K562 (cell line): ENCODE data around the gene ARMH3. TPM values are rescaled to one million over a fixed set of nuclear protein-coding genes. Genes with fewer than 3 reads are reported as not detected.

Experiments used
- ATAC-seq: fragments of 200-7000 bp; cut with Tn5 transposase; 3 replicates; pipeline ENCODE4 v1.9.1; 2020; ENCODE audit warnings: moderate library complexity
- BruUV-seq: library from RNA; stranded (reverse); fragments of 400-500 nt; replicated peaks from 2 replicates; lab custom pipeline; 2021; lab: Mats Ljungman, UMichigan
- CTCF ChIA-PET: fragments of 300-600 bp; formaldehyde crosslinking; extraction: SDS; loops from one replicate; lab custom pipeline; 2021; ENCODE audit warnings: low intra/inter-chr PET ratio; lab: Yijun Ruan, JAX
- POLR2A ChIA-PET: fragments of 300-600, 350-650 bp; sonication (Branson Sonifier 250); formaldehyde crosslinking; extraction: SDS; loops from one replicate; lab custom pipeline; 2021; ENCODE audit warnings: antibody characterized with exemption, inconsistent platforms; lab: Yijun Ruan, JAX
- DNase-seq, 4 experiments: peaks; one replicate each; pipeline versions ENCODE4 v3.0.0 to v3.0.0-alpha.2; 2011 to 2018; ENCODE audit warnings: low spot score in 3 of 4, mixed read lengths in 3 of 4; ENCODE audit errors: extremely low read depth in 1 of 4
- FAIRE-seq: peaks from 2 replicates; lab custom pipeline; 2011; peaks lifted over from hg19 to GRCh38; lab: Jason Lieb, UNC
- H2AFZ ChIP-seq: 2 replicates; pipeline ENCODE4 v1.6.0; 2011; ENCODE audit warnings: low read depth, low read length, control low read depth, inconsistent platforms
- H3K27ac ChIP-seq: fragments of 200-600 bp; 3 replicates; pipeline ENCODE4 v1.8.0; 2011; ENCODE audit warnings: low read depth, mild to moderate bottlenecking, control low read depth, inconsistent platforms, low read length, moderate library complexity, mixed read lengths; ENCODE audit errors: extremely low read depth
- H3K27me3 ChIP-seq, 2 experiments: fragments of 300-600 bp in 1 of 2; 2 replicates in 1 of 2; 3 replicates in 1 of 2; pipeline versions ENCODE4 v1.6.0 to v1.8.0; 2011; ENCODE audit warnings: inconsistent platforms in 2 of 2, low read length in 2 of 2, mild to moderate bottlenecking in 1 of 2, mixed read lengths in 1 of 2, moderate library complexity in 1 of 2; ENCODE audit not compliant: control insufficient read depth in 2 of 2, insufficient read depth in 2 of 2
- H3K36me3 ChIP-seq: fragments of 300-600 bp; 3 replicates; pipeline ENCODE4 v1.8.0; 2011; ENCODE audit warnings: mild to moderate bottlenecking, low read length, inconsistent platforms; ENCODE audit not compliant: control insufficient read depth, insufficient read depth
- H3K4me1 ChIP-seq, 2 experiments: fragments of 200-600 bp in 1 of 2; replicated peaks in 1 of 2; 2 replicates in 1 of 2; 3 replicates in 1 of 2; pipeline versions ENCODE4 v1.5.1 to v1.8.0; 2011; ENCODE audit warnings: inconsistent platforms in 2 of 2, low read length in 2 of 2, mild to moderate bottlenecking in 1 of 2, mixed read lengths in 1 of 2, moderate library complexity in 1 of 2; ENCODE audit not compliant: control insufficient read depth in 2 of 2, insufficient read depth in 2 of 2
- H3K4me2 ChIP-seq: 2 replicates; pipeline ENCODE4 v1.6.1; 2011; ENCODE audit warnings: low read length, control low read depth, inconsistent platforms, mixed read lengths; ENCODE audit not compliant: insufficient read depth
- H3K4me3 ChIP-seq: fragments of 200-600 bp; sonication (generic), shearing (Covaris generic); 2 replicates; pipeline ENCODE4 v1.5.1; 2016; ENCODE audit warnings: control low read depth, inconsistent platforms
- H3K79me2 ChIP-seq: fragments of 200-600 bp; 3 replicates; pipeline ENCODE4 v1.8.0; 2011; ENCODE audit warnings: low read length, inconsistent platforms; ENCODE audit not compliant: control insufficient read depth, insufficient read depth
- H3K9ac ChIP-seq, 2 experiments: 2 replicates each; pipeline versions ENCODE4 v1.6.0 to v1.6.1; 2011; ENCODE audit warnings: low read depth in 2 of 2, low read length in 2 of 2, control low read depth in 1 of 2, inconsistent platforms in 1 of 2, mild to moderate bottlenecking in 1 of 2, mixed read lengths in 1 of 2; ENCODE audit not compliant: insufficient read depth in 1 of 2
- H3K9me1 ChIP-seq: one replicate; pipeline ENCODE4 v1.6.0; 2011; ENCODE audit warnings: inconsistent platforms, mild to moderate bottlenecking, low read length, moderate library complexity; ENCODE audit not compliant: control insufficient read depth, insufficient read depth
- H3K9me3 ChIP-seq: replicated peaks from 2 replicates; pipeline ENCODE4 v1.5.1; 2011; ENCODE audit warnings: low read depth, low read length, inconsistent platforms; ENCODE audit not compliant: control insufficient read depth, insufficient read depth
- H4K20me1 ChIP-seq: replicated peaks from 2 replicates; pipeline ENCODE4 v1.6.1; 2011; ENCODE audit warnings: low read length, inconsistent platforms, mixed read lengths; ENCODE audit not compliant: control insufficient read depth, insufficient read depth
- HIVEP1 ChIP-seq: fragments of 250-450 bp; sonication (Bioruptor Pico); IDR thresholded peaks from 2 replicates; pipeline ENCODE4 v1.4.0; 2020; ENCODE audit warnings: mild to moderate bottlenecking
- KDM1A ChIP-seq, 2 experiments: fragments of 450-650 bp; IDR thresholded peaks; 2 replicates each; pipeline ENCODE4 v1.6.1; 2016; ENCODE audit warnings: mild to moderate bottlenecking in 2 of 2
- KLF10 ChIP-seq: fragments of 250-450 bp; sonication (Bioruptor Pico); IDR thresholded peaks from 2 replicates; pipeline ENCODE4 v1.6.1; 2021; ENCODE audit warnings: matching md5 sums
- MCM5 ChIP-seq: fragments of 450-650 bp; IDR thresholded peaks from 2 replicates; pipeline ENCODE4 v1.6.1; 2016; ENCODE audit warnings: low read depth
- SMAD4 ChIP-seq: fragments of 250-450 bp; sonication (Bioruptor Pico); conservative IDR thresholded peaks from 2 replicates; pipeline ENCODE4 v1.8.0; 2021; ENCODE audit warnings: inconsistent platforms, mild to moderate bottlenecking, moderate library complexity
- TAF15 ChIP-seq: fragments of 200-400 bp; formaldehyde crosslinking; IDR thresholded peaks from 2 replicates; pipeline ENCODE4 v1.6.1; 2017; ENCODE audit warnings: mild to moderate bottlenecking, low read depth, low read length, moderate library complexity
- WGBS: fragments of 100-300 bp; shearing (Covaris generic); methylation state at CpG from one replicate; pipeline ENCODE4 v1.1.6; 2016; ENCODE audit warnings: low coverage, mixed read lengths; ENCODE audit not compliant: insufficient coverage; ENCODE audit errors: missing lambda C conversion rate; 5-methylcytosine and 5-hydroxymethylcytosine counted together
- in situ Hi-C: fragments of 300-500 bp; cut with MboI; formaldehyde crosslinking; loops from 4 replicates; pipeline ENCODE4 v1.15.0; 2018; ENCODE audit warnings: inconsistent platforms, mixed read lengths
- intact Hi-C: fragments of 100-400 bp; cut with micrococcal nuclease; formaldehyde crosslinking; loops from 2 replicates; pipeline ENCODE4 v1.14.2; 2022
- polyA plus RNA-seq, 8 experiments: library from polyadenylated mRNA; depleted of rRNA in 4 of 8; stranded (reverse) in 5 of 8; unstranded in 3 of 8; fragments of >200 nt; fragmentation: Nextera tagmentation in 2 of 8; fragmentation: Illumina TruSeq in 1 of 8; extraction: Ambion mirVana in 2 of 8; extraction: Trizol in 1 of 8; gene quantifications; 2 replicates each; pipeline versions ENCODE4 v1.2.1 to v1.2.3, GENCODE V29; 2011 to 2014; ENCODE audit warnings: inconsistent platforms in 1 of 8, missing spikeins in 1 of 8
- total RNA-seq, 7 experiments: library from RNA; depleted of rRNA in 6 of 7; stranded (reverse); fragments of >200 nt in 6 of 7; fragmentation: Illumina TruSeq in 2 of 7; extraction: Trizol in 2 of 7; gene quantifications; 2 replicates each; pipeline versions ENCODE4 v1.2.1 to v1.2.3, GENCODE V29; 2011 to 2021; ENCODE audit warnings: low replicate concordance in 1 of 7
- TF ChIP-seq, protein P1 (sequence below): fragments of 450-650 bp; IDR thresholded peaks from 2 replicates; pipeline ENCODE4 v1.6.1; 2018; ENCODE audit warnings: mild to moderate bottlenecking, low read depth; ENCODE audit not compliant: partially characterized antibody
- TF ChIP-seq, protein P2 (sequence below): fragments of 250-450 bp; sonication (Bioruptor Pico); IDR thresholded peaks from 2 replicates; pipeline ENCODE4 v1.4.0; 2020

ARMH3 gene
- total and polyA plus RNA-seq, 9 of the 15 experiments (the other 6 are each of a cell fraction or from before 2014, with no cell fraction given) = 0.29 to 0.73 TPM; not detected in 7

DNA sequence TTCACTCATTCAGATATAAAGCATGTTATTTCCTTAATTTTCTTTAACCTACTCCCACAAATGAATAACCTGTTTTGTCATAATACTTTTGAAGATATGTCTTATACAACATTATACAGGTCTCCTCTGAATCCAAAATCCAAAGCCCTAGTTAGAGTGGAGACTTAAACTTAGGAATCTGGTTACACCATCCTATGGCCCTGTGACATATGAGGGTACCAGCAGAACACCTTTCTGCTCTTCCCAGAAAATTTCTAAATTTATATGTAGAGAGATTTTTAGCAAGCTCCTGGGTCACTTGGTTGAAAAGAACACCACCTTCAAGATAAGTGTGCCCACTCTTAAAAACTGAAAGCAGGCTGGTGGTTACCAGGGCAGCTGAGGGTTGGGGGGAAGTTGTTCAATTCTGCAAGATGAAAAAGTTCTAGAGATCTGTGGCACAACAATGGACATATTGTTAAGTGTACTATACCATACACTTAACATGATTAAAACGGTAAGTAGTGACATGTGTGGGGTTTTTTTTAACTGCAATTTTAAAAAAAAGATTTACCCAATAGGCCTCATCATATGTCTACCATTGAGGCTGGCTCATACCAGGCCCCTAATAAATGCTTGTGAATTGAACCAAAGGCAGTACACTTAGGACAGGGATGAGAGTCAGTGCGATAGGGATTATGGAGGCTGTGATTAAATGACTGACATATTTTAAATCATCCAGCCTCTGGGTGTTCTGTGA is 174.8 kb downstream of the ARMH3 start:
- CTCF ChIA-PET = no interaction called here
- Histone ChIP-seq H3K4me3 (no peak overlapping the region), H3K79me2 (no peaks in the 10 kb centered on the region), H3K27me3 (no peaks in the 10 kb centered on the region), H3K4me1 (no peaks in the 10 kb centered on the region), H4K20me1 (no peaks in the 10 kb centered on the region), H3K4me2 (no peak overlapping the region), H3K9ac (no peak overlapping the region), H3K27ac (no peak overlapping the region), H3K9me3 (no peaks in the 10 kb centered on the region), H3K9me1 (no peaks in the 10 kb centered on the region), H2AFZ (no peak overlapping the region), H3K36me3 (no peaks in the 10 kb centered on the region)
- ATAC-seq (no peak), DNase-seq (no peak), FAIRE-seq (no peak)
- TF ChIP-seq SMAD4 (CRISPR knock-in tag) = no peak
- TF ChIP-seq, protein P1, sequence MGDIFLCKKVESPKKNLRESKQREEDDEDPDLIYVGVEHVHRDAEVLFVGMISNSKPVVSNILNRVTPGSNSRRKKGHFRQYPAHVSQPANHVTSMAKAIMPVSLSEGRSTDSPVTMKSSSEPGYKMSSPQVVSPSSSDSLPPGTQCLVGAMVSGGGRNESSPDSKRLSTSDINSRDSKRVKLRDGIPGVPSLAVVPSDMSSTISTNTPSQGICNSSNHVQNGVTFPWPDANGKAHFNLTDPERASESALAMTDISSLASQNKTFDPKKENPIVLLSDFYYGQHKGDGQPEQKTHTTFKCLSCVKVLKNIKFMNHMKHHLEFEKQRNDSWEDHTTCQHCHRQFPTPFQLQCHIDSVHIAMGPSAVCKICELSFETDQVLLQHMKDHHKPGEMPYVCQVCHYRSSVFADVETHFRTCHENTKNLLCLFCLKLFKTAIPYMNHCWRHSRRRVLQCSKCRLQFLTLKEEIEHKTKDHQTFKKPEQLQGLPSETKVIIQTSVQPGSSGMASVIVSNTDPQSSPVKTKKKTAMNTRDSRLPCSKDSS = no peak
- TF ChIP-seq MCM5 = no peak
- TF ChIP-seq, protein P2, sequence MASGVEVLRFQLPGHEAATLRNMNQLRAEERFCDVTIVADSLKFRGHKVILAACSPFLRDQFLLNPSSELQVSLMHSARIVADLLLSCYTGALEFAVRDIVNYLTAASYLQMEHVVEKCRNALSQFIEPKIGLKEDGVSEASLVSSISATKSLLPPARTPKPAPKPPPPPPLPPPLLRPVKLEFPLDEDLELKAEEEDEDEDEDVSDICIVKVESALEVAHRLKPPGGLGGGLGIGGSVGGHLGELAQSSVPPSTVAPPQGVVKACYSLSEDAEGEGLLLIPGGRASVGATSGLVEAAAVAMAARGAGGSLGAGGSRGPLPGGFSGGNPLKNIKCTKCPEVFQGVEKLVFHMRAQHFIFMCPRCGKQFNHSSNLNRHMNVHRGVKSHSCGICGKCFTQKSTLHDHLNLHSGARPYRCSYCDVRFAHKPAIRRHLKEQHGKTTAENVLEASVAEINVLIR (CRISPR knock-in tag) = no peak
- no peak for TF ChIP-seq KLF10
- TF ChIP-seq HIVEP1 (CRISPR knock-in tag) = no peak
- TF ChIP-seq KDM1A (IDR thresholded peaks at IDR 0.05) = no peak
- TF ChIP-seq TAF15 = no peak
- no TSS peak for BruUV-seq
- intact Hi-C loops (no loop called here), in situ Hi-C loops (no loop called here)
- no CpG with 5 or more reads among the region's 2 CpGs for WGBS
- POLR2A ChIA-PET = no interaction called here
